IPS-20b (cell line): ENCODE measurements around the gene PRKCE.

Source experiments
- H3K27ac ChIP-seq: one replicate; pipeline ENCODE4 v1.5.1; 2013; ENCODE audit warnings: low read length
- H3K27me3 ChIP-seq: 2 replicates; pipeline ENCODE4 v1.6.1; 2013; ENCODE audit warnings: mild to moderate bottlenecking, low read length, inconsistent platforms; ENCODE audit not compliant: insufficient read depth
- H3K36me3 ChIP-seq: 2 replicates; pipeline ENCODE4 v1.6.1; 2013; ENCODE audit warnings: low read depth, mild to moderate bottlenecking, inconsistent platforms, low read length, moderate library complexity; ENCODE audit not compliant: insufficient read depth
- H3K4me1 ChIP-seq: 2 replicates; pipeline ENCODE4 v1.6.1; 2013; ENCODE audit warnings: mild to moderate bottlenecking, control low read depth, inconsistent platforms, low read length, moderate library complexity; ENCODE audit not compliant: insufficient read depth
- H3K4me3 ChIP-seq: 2 replicates; pipeline ENCODE4 v1.5.1; 2013; ENCODE audit warnings: mild to moderate bottlenecking, low read length, inconsistent platforms
- H3K9ac ChIP-seq: 2 replicates; pipeline ENCODE4 v1.6.1; 2013; ENCODE audit warnings: low read depth, mild to moderate bottlenecking, inconsistent platforms, low read length, moderate library complexity
- H3K9me3 ChIP-seq: 2 replicates; pipeline ENCODE4 v1.6.1; 2013; ENCODE audit warnings: mild to moderate bottlenecking, low read depth, low read length, inconsistent platforms; ENCODE audit not compliant: insufficient read depth

PRKCE gene

GRCh38 chr2:45973426-45973825 is 322.0 kb downstream of the PRKCE start:
- H3K4me1 ChIP-seq: no peaks in the 10 kb centered on the region
- H3K36me3 ChIP-seq: no peaks in the 10 kb centered on the region
- no peak overlapping the region for H3K9ac ChIP-seq
- H3K9me3 ChIP-seq: no peaks in the 10 kb centered on the region
- H3K4me3 ChIP-seq: no peak overlapping the region
- no peak overlapping the region for H3K27ac ChIP-seq
- no peaks in the 10 kb centered on the region for H3K27me3 ChIP-seq

DNA sequence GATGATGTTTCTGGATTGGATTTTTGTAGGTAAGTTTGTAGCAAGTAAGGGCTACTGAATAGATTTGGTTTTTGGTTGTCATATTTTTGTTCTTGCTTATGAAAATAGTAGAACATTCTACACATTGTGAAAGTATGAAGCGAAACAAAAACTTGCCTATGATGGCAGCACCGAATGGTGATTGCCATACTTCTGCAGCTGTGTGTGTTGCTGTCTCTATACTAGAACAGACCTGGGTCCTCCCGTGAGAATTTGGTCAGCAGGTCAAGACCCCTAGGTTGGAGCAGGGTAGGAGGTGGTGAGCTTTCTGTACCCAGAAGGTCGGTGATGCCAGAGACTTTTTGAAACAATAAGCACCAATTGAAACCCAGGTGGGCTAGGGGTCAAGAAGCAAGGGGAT is 322.6 kb downstream of the PRKCE start:
- H3K27ac ChIP-seq: no peak overlapping the region
- no peaks in the 10 kb centered on the region for H3K4me1 ChIP-seq
- no peak overlapping the region for H3K4me3 ChIP-seq
- H3K36me3 ChIP-seq: no peaks in the 10 kb centered on the region
- no peak overlapping the region for H3K9ac ChIP-seq
- H3K27me3 ChIP-seq: no peaks in the 10 kb centered on the region
- no peaks in the 10 kb centered on the region for H3K9me3 ChIP-seq

GRCh38 chr2:45974762-45975408 is 323.4 kb downstream of the PRKCE start:
- Histone ChIP-seq H3K9me3 (no peaks in the 10 kb centered on the region), H3K9ac (no peak overlapping the region)

GRCh38 chr2:45975752-45976517 is 324.5 kb downstream of the PRKCE start:
- H3K9ac ChIP-seq: no peak overlapping the region
- H3K9me3 ChIP-seq: no peaks in the 10 kb centered on the region
- no peaks in the 10 kb centered on the region for H3K4me1 ChIP-seq
- no peak overlapping the region for H3K4me3 ChIP-seq
- H3K36me3 ChIP-seq: no peaks in the 10 kb centered on the region
- H3K27me3 ChIP-seq: no peaks in the 10 kb centered on the region
- H3K27ac ChIP-seq: no peak overlapping the region

More at GRCh38 chr2:45974762-45975408, 323.4 kb downstream of the PRKCE start:
- H3K4me3 ChIP-seq: no peak overlapping the region
- no peaks in the 10 kb centered on the region for H3K36me3 ChIP-seq
- H3K4me1 ChIP-seq: no peaks in the 10 kb centered on the region
- no peaks in the 10 kb centered on the region for H3K27me3 ChIP-seq
- no peak overlapping the region for H3K27ac ChIP-seq

DNA sequence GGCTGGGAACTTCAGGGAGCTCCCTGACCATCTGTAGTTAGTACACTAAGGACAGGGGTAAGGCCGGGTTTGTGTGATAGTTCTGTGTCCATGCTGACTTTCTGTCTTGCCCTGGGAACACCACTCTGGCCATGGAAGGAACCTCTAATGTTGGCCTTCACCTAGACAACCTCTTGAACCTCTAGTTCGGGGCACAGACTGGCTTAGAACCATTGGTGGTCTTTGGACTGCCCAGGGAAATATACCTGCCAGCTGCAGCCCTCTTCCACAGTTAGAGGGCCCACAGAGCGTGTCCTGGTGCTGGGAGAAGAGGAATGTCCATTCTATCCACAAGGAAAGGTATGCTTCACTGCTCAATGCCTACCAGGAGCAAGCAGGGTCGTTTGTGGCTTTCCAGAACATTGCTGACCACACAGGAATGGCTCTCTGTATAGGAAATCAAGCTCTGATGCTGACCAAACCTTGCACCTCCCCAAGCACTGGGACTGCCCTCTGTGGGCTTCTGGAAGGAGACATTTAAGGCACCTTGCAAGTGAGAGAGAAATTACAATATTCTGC is 326.9 kb downstream of the PRKCE start:
- no peak overlapping the region for H3K4me3 ChIP-seq
- no peak overlapping the region for H3K9ac ChIP-seq
- no peaks in the 10 kb centered on the region for H3K4me1 ChIP-seq

DNA sequence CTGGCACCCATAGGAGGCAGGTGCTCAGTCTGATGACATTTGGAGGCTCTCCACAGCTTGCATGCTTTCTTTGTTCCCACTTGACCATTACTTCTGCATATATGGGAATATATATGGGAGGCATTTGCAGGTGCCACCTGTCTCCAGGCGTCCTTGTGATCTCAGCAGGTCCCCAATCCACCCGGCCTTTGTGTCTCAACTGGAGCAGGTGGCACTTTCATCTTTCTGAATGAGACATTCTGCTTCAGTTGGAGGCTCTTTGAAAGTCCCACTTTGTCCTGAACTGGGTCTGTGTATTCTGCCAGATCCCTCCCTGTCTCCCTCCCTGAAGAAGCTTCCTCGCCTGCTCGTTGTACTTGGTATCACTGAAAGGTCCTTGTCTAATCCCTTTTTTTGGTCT is 327.6 kb downstream of the PRKCE start:
- H3K4me1 ChIP-seq: no peaks in the 10 kb centered on the region
- no peaks in the 10 kb centered on the region for H3K27me3 ChIP-seq
- H3K27ac ChIP-seq: no peak overlapping the region
- H3K4me3 ChIP-seq: no peak overlapping the region
- H3K36me3 ChIP-seq: no peaks in the 10 kb centered on the region
- H3K9me3 ChIP-seq: no peaks in the 10 kb centered on the region
- H3K9ac ChIP-seq: no peak overlapping the region

More for the DNA sequence above, 326.9 kb downstream of the PRKCE start:
- Histone ChIP-seq H3K27me3 (no peaks in the 10 kb centered on the region), H3K27ac (no peak overlapping the region), H3K9me3 (no peaks in the 10 kb centered on the region), H3K36me3 (no peaks in the 10 kb centered on the region)

GRCh38 chr2:45980161-45980865 is 328.8 kb downstream of the PRKCE start:
- Histone ChIP-seq H3K27me3 (no peaks in the 10 kb centered on the region), H3K4me3 (no peak overlapping the region), H3K4me1 (no peaks in the 10 kb centered on the region), H3K27ac (no peak overlapping the region), H3K9me3 (no peaks in the 10 kb centered on the region), H3K9ac (no peak overlapping the region), H3K36me3 (no peaks in the 10 kb centered on the region)

DNA sequence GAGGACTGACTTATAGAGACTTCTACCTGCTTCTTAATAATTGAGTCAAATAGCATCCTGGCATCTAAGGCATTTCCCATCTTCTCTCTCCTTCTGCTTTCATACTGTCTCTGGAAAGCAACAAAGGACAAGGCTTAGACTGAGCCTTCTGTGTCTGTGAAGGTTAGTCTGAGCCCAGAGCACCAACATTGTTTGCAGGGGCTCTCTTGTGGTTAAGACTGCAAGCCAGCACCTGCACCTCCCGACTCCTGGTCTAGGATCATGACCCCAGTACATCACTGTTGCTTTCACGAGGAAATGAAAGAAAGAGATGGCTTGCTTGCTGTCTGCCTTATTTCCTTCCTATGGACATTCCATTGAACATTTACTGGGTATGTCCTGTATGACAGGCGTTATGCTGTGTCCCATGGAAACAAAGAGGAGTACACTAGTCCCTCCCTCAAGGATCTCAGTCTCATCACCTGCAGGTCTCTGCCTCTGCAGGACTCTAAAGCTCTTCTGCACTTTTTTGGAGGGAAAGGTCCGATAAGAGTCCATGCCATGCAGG is 330.0 kb downstream of the PRKCE start:
- Histone ChIP-seq H3K27ac (no peak overlapping the region), H3K27me3 (no peaks in the 10 kb centered on the region), H3K4me3 (no peak overlapping the region), H3K9me3 (no peaks in the 10 kb centered on the region), H3K9ac (no peak overlapping the region), H3K4me1 (no peaks in the 10 kb centered on the region), H3K36me3 (no peaks in the 10 kb centered on the region)

- H3K36me3 ChIP-seq: no peaks in the 10 kb centered on the region
- H3K9me3 ChIP-seq: no peaks in the 10 kb centered on the region
- H3K9ac ChIP-seq: no peak overlapping the region
- no peaks in the 10 kb centered on the region for H3K27me3 ChIP-seq
- no peak overlapping the region for H3K27ac ChIP-seq
- no peak overlapping the region for H3K4me3 ChIP-seq
- H3K4me1 ChIP-seq: no peaks in the 10 kb centered on the region
Observed at GRCh38 chr2:45982096-45982495, 330.6 kb downstream of the PRKCE start.

DNA sequence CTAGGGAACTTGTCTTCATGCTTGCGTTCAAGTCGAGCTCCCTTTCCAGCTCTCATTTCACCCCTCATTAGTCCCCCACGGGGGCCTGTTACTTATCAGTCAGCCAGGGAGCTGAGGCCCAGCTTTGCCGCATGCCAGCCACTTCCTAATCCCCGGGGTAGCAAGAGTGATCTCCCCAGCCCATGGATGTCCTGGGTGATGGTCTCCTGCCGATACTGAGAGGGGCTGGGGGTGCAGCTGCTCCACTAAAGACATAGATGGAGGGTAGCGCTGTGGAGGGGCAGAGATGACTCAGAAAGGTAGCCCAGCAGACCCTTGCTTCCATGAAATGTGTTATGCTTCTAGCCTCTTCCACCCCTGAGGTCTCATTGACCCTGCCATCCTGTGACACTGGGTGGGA is 331.7 kb downstream of the PRKCE start:
- no peak overlapping the region for H3K9ac ChIP-seq
- H3K36me3 ChIP-seq: no peaks in the 10 kb centered on the region
- no peak overlapping the region for H3K4me3 ChIP-seq
- no peaks in the 10 kb centered on the region for H3K4me1 ChIP-seq
- H3K27ac ChIP-seq: no peak overlapping the region
- no peaks in the 10 kb centered on the region for H3K9me3 ChIP-seq
- H3K27me3 ChIP-seq: no peaks in the 10 kb centered on the region

GRCh38 chr2:45984366-45984765 is 332.9 kb downstream of the PRKCE start:
- Histone ChIP-seq H3K4me3 (no peak overlapping the region), H3K27ac (no peak overlapping the region), H3K36me3 (no peaks in the 10 kb centered on the region), H3K9ac (no peak overlapping the region), H3K27me3 (no peaks in the 10 kb centered on the region), H3K4me1 (no peaks in the 10 kb centered on the region), H3K9me3 (no peaks in the 10 kb centered on the region)
